Stimulated activated naive CD8-positive, alpha-beta T cell treated with anti-CD3 and anti-CD28 coated beads, Interleukin-15, amount 100 ng/mL, for 72 hours (primary cell): ENCODE measurements around the gene KBTBD6.
"Not testable (repeated sequence)": the region's sequence is repeated elsewhere in the genome, so short reads cannot be mapped to it uniquely, and the experiment has no call there.

Source experiments
- ATAC-seq: fragments of 150-1000 bp; cut with Tn5 transposase; 2 replicates; pipeline ENCODE4 v1.10.0; 2021; ENCODE audit warnings: mild to moderate bottlenecking, moderate library complexity
- DNase-seq, 2 donors: peaks; one replicate each; pipeline ENCODE4 v3.0.0; 2021 to 2022
- H3K27ac Mint-ChIP-seq, 2 donors: one replicate each; pipeline ENCODE4 v1.8.0; 2022; ENCODE audit warnings: mild to moderate bottlenecking in 2 of 2, mixed read lengths in 2 of 2, moderate library complexity in 2 of 2
- H3K27me3 Mint-ChIP-seq: one replicate; pipeline ENCODE4 v1.8.0; 2022; ENCODE audit warnings: mixed read lengths
- H3K4me1 Mint-ChIP-seq: one replicate; pipeline ENCODE4 v1.8.0; 2022; ENCODE audit warnings: mild to moderate bottlenecking, mixed read lengths
- H3K4me3 Mint-ChIP-seq, 2 donors: one replicate each; pipeline ENCODE4 v1.8.0; 2022; ENCODE audit warnings: mild to moderate bottlenecking in 2 of 2, mixed read lengths in 2 of 2, moderate library complexity in 1 of 2
- H3K9me3 Mint-ChIP-seq, 2 donors: one replicate each; pipeline ENCODE4 v1.8.0; 2022; ENCODE audit warnings: mixed read lengths in 2 of 2

Gene KBTBD6

DNA sequence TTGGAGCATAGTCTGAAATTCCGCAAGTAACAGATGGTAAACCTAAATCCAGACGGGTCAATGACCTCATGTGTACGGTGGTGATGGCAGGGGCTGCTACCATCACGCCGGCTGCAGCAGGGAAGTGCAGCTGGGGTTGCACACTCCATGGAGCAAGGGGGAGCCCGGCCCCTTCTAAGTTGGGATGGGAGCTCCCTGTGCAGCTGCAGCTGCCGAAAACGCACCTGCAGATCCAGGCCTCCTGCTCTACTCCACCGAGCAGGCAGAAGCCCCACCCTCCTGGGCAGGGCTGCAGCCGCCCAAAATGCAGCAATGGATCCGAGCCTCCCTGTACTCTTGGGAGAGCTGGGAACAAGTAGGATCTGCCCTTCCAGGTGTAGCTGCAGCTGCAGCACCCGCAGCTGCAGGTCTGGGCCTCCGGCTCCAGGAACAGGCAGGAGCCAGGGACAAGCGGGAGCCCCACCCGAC lies 25.5 kb downstream of the KBTBD6 start:
- no peak for ATAC-seq

DNA sequence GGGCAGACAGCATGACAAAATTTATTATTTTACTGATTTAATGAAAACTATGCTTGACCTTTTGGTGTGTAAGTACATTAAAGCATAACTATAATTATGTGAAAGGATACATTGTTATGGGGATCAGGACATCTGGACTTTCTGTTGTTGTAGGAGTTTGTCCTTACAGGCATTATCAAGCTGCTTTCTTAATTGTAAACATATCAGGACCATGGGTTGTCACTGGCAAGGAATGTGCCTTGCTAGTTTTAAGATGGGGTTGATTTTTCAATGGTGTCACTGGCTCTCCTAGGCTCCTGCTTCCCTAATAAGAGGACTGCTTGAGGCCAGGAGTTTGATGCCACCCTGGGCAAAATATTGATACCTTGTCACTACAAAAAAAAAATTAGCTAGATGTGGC lies 32.6 kb downstream of the KBTBD6 start:
- no peaks in the 10 kb centered on the region for H3K27me3 Mint-ChIP-seq
- no peaks in the 10 kb centered on the region for H3K4me1 Mint-ChIP-seq
- DNase-seq, result no peak

More for the DNA sequence above, 25.5 kb downstream of the KBTBD6 start:
- Mint-ChIP-seq H3K4me1 (no peaks in the 10 kb centered on the region), H3K27me3 (no peaks in the 10 kb centered on the region), H3K9me3 (no peaks in the 10 kb centered on the region), H3K27ac (no peak overlapping the region), H3K4me3 (no peak overlapping the region)
- no peak for DNase-seq

DNA sequence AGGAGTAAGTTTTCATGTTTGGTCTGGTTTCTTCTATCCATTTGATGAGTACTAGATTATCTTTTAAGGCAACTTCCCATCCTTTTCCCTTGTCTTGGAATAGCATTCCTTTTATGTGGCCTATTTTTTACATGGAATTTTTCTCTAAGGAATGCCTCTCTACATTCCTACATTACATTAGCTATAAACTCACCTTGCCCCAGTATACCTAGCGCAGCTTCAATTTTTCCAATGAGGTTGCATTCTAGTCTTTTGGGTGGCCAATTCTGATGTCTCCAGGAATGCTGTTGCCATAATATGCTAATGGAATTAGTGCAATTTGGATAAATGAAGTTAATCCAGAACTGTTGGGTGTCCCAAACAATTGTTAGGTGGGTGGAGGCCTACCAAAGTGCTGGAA lies 33.8 kb downstream of the KBTBD6 start:
- no peaks in the 10 kb centered on the region for H3K4me1 Mint-ChIP-seq
- no peaks in the 10 kb centered on the region for H3K9me3 Mint-ChIP-seq
- no peak overlapping the region for H3K27ac Mint-ChIP-seq
- DNase-seq (no peak), ATAC-seq (no peak)
- H3K4me3 Mint-ChIP-seq, result no peak overlapping the region
- H3K27me3 Mint-ChIP-seq, result no peaks in the 10 kb centered on the region

More for the DNA sequence above, 32.6 kb downstream of the KBTBD6 start:
- Mint-ChIP-seq H3K9me3 (no peaks in the 10 kb centered on the region), H3K4me3 (no peak overlapping the region), H3K27ac (no peak overlapping the region)
- no peak for ATAC-seq

DNA sequence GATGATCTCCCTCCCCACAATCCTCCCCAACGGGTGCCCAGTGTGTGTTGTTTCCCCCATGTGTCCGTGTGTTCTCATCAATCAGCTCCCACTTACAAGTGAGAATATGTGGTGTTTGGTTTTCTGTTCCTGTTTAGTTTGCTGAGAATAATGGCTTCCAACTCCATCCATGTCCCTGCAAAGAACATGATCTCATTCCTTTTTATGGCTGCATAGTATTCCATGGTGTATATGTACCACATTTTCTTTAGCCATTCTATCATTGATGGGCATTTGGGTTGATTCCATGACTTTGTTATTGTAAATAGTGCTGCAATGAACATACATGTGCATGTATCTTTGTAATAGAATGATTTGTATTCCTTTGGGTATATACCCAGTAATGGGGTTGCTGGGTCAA lies 36.9 kb downstream of the KBTBD6 start:
- not testable (repeated sequence) for DNase-seq, H3K27ac Mint-ChIP-seq, H3K9me3 Mint-ChIP-seq, H3K27me3 Mint-ChIP-seq, H3K4me3 Mint-ChIP-seq, ATAC-seq, H3K4me1 Mint-ChIP-seq

DNA sequence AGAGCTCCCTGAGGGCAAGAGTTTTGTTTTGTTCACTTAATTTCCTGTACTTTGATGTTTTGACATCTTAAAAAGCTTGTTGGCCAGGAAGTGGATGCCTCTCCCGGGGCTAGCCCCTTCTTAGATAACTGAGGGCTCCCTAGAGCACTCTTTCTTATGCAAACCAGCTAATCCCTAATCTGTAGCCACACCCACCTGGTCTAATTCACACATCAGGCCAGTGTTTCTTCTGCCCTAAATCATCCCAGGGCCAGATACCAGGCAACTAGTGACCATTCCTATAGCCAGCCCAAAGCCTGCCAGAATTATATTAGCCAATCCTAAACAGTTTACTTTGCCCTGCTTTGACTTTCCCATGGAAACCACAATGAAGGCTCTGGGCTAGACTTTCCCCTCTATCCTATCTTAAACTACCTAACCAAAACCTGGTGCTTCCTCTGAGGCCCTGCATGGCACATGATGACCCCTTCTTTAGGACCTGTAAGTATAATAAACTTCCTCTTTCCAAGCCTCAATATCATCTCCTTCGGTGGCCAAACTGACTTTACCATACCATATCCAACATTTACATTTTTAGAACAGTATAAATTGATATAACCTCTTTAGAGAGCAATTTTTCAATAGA lies 46.5 kb downstream of the KBTBD6 start:
- Mint-ChIP-seq H3K27me3 (no peaks in the 10 kb centered on the region), H3K27ac (no peak overlapping the region), H3K9me3 (peaks cover 0 to 9% of the 10 kb centered on the region in 2 donors), H3K4me3 (no peak overlapping the region), H3K4me1 (no peaks in the 10 kb centered on the region)
- ATAC-seq (no peak), DNase-seq (no peak)

DNA sequence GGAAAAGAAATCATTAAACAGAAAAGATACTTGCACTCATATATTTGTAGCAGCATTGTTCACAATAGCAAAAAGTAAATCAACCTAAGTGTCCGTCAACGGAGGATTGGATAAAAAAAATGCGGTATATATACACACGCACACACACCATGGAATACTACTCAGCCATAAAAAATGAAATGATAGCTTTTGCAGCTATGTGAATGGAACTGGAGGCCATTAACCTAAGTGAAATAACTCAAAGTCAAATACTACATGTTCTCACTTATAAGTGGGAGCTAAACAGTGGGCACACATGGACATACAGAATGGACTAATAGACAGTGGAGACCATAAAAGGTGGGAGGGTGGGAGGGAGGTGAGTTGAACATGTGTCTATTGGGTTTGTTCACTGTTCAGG lies 52.9 kb downstream of the KBTBD6 start:
- Mint-ChIP-seq H3K27ac (no peak overlapping the region), H3K9me3 (no peaks in the 10 kb centered on the region), H3K27me3 (no peaks in the 10 kb centered on the region), H3K4me3 (no peak overlapping the region), H3K4me1 (no peaks in the 10 kb centered on the region)
- DNase-seq, result no peak
- ATAC-seq, result no peak
